GM12891 (cell line): ENCODE results near the gene SDC1.

Source experiments
- PAX5 ChIP-seq: IDR thresholded peaks from 2 replicates; pipeline ENCODE4 v1.6.1; 2011; ENCODE audit warnings: low read length, moderate library complexity, mild to moderate bottlenecking; ENCODE audit not compliant: insufficient read depth, severe bottlenecking
- POLR2A ChIP-seq: IDR thresholded peaks from 2 replicates; pipeline ENCODE4 v1.6.1; 2011; ENCODE audit warnings: low read depth, low read length, control low read depth
- POU2F2 ChIP-seq: IDR thresholded peaks from 2 replicates; pipeline ENCODE4 v1.6.1; 2011; ENCODE audit warnings: low read depth, mild to moderate bottlenecking, control low read depth, low read length, moderate library complexity
- SPI1 ChIP-seq: IDR thresholded peaks from 2 replicates; pipeline ENCODE4 v1.6.1; 2011; ENCODE audit warnings: low read depth, low read length, control low read depth

DNA sequence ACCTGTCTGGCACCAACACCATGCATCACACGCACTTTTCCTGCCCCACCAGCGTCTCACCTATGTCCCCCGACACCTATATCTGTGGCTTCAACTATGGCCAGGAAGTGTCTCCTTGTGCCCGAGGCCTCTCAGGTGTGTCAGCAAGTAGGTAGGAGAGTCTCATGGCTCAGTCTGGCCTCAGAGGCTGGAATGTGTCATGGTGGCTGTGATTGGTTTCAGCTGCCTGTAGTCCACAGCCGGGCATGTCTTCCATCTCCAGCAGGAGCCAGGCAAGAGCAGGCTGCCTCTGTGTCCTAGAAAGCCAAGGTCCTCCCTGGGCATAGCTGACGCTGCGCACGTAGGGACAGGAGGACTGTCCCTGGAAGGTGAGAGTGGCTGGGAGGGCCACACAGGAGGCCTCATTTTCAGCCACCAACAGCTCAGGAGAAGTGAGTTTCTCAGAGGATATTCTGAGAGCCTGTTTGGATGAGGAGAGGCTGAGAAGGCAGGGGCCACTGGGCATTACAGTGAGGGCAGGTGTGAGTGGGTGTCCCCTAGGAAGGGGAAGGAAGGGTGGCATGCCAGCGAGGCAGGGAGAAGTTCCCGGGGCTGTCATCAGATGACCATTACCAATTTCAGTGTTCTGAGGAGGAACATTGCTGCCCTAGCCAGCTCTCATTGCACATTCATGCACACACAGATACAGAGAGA is 47.2 kb downstream of the SDC1 start:
- TF ChIP-seq POLR2A: no peak
- TF ChIP-seq SPI1: no peak
- TF ChIP-seq POU2F2: no peak
- no peak for TF ChIP-seq PAX5
